GM23338 (cell line): Measurements from ENCODE around the gene SLC22A5. TPM values are rescaled to one million over a fixed set of nuclear protein-coding genes. Genes with fewer than 3 reads are reported as not detected.

Source experiments
- ATAC-seq: fragments of 200-7000 bp; cut with Tn5 transposase; 3 replicates; pipeline ENCODE4 v1.9.1; 2020
- DNase-seq: peaks from one replicate; pipeline ENCODE4 v3.0.0-alpha.2; 2015; ENCODE audit warnings: low spot score
- H2AFZ ChIP-seq: fragments of 200-600 bp; sonication (generic); 2 replicates; pipeline ENCODE4 v1.8.0; 2016; ENCODE audit warnings: antibody characterized with exemption, mild to moderate bottlenecking, moderate library complexity
- H3F3A ChIP-seq: fragments of 200-600 bp; sonication (generic); replicated peaks from 2 replicates; pipeline ENCODE4 v1.8.0; 2017; ENCODE audit warnings: antibody characterized with exemption, mixed run types, low read depth
- H3K27ac ChIP-seq: fragments of 200-600 bp; sonication (generic); 2 replicates; pipeline ENCODE4 v1.6.1; 2016; ENCODE audit warnings: low read depth
- H3K27me3 ChIP-seq: fragments of 200-600 bp; sonication (generic); 2 replicates; pipeline ENCODE4 v1.8.0; 2016; ENCODE audit warnings: mild to moderate bottlenecking, mixed run types, moderate library complexity; ENCODE audit not compliant: insufficient read depth
- H3K36me3 ChIP-seq: fragments of 200-600 bp; sonication (generic); 2 replicates; pipeline ENCODE4 v1.8.0; 2016; ENCODE audit warnings: mild to moderate bottlenecking; ENCODE audit not compliant: insufficient read depth
- H3K4me1 ChIP-seq: fragments of 200-600 bp; sonication (generic); 2 replicates; pipeline ENCODE4 v1.8.0; 2016; ENCODE audit warnings: mild to moderate bottlenecking, moderate library complexity; ENCODE audit not compliant: insufficient read depth
- H3K4me2 ChIP-seq: fragments of 200-600 bp; sonication (generic); 2 replicates; pipeline ENCODE4 v1.7.1; 2017; ENCODE audit warnings: mixed run types
- H3K4me3 ChIP-seq: fragments of 200-600 bp; sonication (generic); 2 replicates; pipeline ENCODE4 v1.6.1; 2016; ENCODE audit warnings: mixed run types
- H3K79me2 ChIP-seq: fragments of 200-600 bp; sonication (generic); replicated peaks from 2 replicates; pipeline ENCODE4 v1.8.0; 2017; ENCODE audit warnings: mild to moderate bottlenecking; ENCODE audit not compliant: insufficient read depth
- H3K9me2 ChIP-seq: fragments of 200-600 bp; sonication (generic); 2 replicates; pipeline ENCODE4 v1.8.0; 2017; ENCODE audit not compliant: insufficient read depth
- H4K20me1 ChIP-seq: fragments of 200-600 bp; sonication (generic); replicated peaks from 2 replicates; pipeline ENCODE4 v1.8.0; 2017; ENCODE audit warnings: mild to moderate bottlenecking; ENCODE audit not compliant: insufficient read depth
- H3K27ac Mint-ChIP-seq: 2 replicates; pipeline ENCODE4 v1.8.0; 2020; ENCODE audit warnings: inconsistent platforms, mild to moderate bottlenecking, moderate library complexity, mixed read lengths
- H3K27me3 Mint-ChIP-seq: 3 replicates; pipeline ENCODE4 v1.8.0; 2022; ENCODE audit warnings: low read depth, mild to moderate bottlenecking, moderate library complexity, mixed read lengths, inconsistent platforms; ENCODE audit not compliant: insufficient read depth, poor library complexity
- H3K36me3 Mint-ChIP-seq: 3 replicates; pipeline ENCODE4 v1.8.0; 2021; ENCODE audit warnings: low read depth, mild to moderate bottlenecking, inconsistent platforms, moderate library complexity, mixed read lengths
- H3K4me1 Mint-ChIP-seq: 3 replicates; pipeline ENCODE4 v1.8.0; 2020; ENCODE audit warnings: mild to moderate bottlenecking, inconsistent platforms, mixed read lengths
- H3K4me3 Mint-ChIP-seq: 3 replicates; pipeline ENCODE4 v1.8.0; 2021; ENCODE audit warnings: moderate library complexity, mild to moderate bottlenecking, inconsistent platforms, mixed read lengths
- H3K9me3 Mint-ChIP-seq: 3 replicates; pipeline ENCODE4 v1.8.0; 2020; ENCODE audit warnings: moderate library complexity, mild to moderate bottlenecking, inconsistent platforms, mixed read lengths
- CREB1 ChIP-seq: fragments of 250-450 bp; sonication (Bioruptor Pico); IDR thresholded peaks from 2 replicates; pipeline ENCODE4 v1.5.0; 2020; ENCODE audit warnings: low read depth, mild to moderate bottlenecking, moderate library complexity
- CTCF ChIP-seq, 2 experiments: fragments of 200-600 bp in 1 of 2; sonication (generic) in 1 of 2; conservative IDR thresholded peaks; 2 replicates each; pipeline versions ENCODE4 v1.5.1 to v1.6.1; 2016 to 2017; ENCODE audit warnings: antibody characterized with exemption in 2 of 2, low read depth in 2 of 2, mild to moderate bottlenecking in 2 of 2, moderate library complexity in 1 of 2
- EZH2phosphoT487 ChIP-seq: fragments of 200-600 bp; sonication (generic); IDR thresholded peaks from one replicate; pipeline ENCODE4 v1.8.1; 2018; ENCODE audit warnings: antibody characterized with exemption; ENCODE audit not compliant: unreplicated experiment
- NANOG ChIP-seq: IDR thresholded peaks from 2 replicates; pipeline ENCODE4 v1.6.1; 2016; ENCODE audit warnings: antibody characterized with exemption, borderline replicate concordance
- POLR2AphosphoS5 ChIP-seq: IDR thresholded peaks from 2 replicates; pipeline ENCODE4 v1.6.1; 2016; ENCODE audit warnings: antibody characterized with exemption, low read depth
- ZNF331 ChIP-seq: fragments of 250-450 bp; sonication (Bioruptor Pico); IDR thresholded peaks from 2 replicates; pipeline ENCODE4 v1.5.0; 2020; ENCODE audit warnings: low read depth, mild to moderate bottlenecking, moderate library complexity
- polyA plus RNA-seq: library from polyadenylated mRNA; unstranded; fragments of >200 nt; fragmentation: Nextera tagmentation; extraction: Ambion mirVana; gene quantifications from 2 replicates; pipeline ENCODE4 v1.2.1, GENCODE V29; 2016
- total RNA-seq: library from RNA; depleted of rRNA; stranded (reverse); fragments of >200 nt; shearing (Covaris generic); gene quantifications from 2 replicates; pipeline ENCODE4 v1.2.3, GENCODE V29; 2014
- TF ChIP-seq, protein P1 (sequence below): fragments of 250-450 bp; sonication (Bioruptor Pico); IDR thresholded peaks from 2 replicates; pipeline ENCODE4 v1.5.0; 2020; ENCODE audit warnings: mild to moderate bottlenecking, moderate library complexity

SLC22A5 gene
- total and polyA plus RNA-seq, 2 experiments from 2014 or later = 1.9 to 2.4 TPM

DNA sequence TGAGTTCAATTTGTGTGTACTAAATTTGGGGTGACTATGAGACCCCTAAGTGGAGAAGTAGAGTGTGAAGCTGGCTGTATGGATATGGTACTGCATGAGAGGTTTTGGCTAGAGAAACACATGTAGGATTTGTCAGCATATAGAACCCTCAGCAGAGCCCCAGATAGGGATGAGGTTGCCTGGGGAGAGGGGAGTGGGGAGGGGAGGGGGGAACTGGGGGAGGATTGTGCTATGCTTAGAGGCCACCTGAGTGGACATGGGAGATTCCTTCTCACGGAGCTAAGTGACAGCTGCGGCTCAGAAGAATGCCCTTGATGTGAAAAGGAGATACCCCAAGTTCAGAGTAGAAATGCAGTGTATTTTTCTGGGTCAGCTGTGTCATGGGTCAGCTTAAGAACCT is 11.2 kb downstream of the SLC22A5 start (continued):
- TF ChIP-seq, protein P1, sequence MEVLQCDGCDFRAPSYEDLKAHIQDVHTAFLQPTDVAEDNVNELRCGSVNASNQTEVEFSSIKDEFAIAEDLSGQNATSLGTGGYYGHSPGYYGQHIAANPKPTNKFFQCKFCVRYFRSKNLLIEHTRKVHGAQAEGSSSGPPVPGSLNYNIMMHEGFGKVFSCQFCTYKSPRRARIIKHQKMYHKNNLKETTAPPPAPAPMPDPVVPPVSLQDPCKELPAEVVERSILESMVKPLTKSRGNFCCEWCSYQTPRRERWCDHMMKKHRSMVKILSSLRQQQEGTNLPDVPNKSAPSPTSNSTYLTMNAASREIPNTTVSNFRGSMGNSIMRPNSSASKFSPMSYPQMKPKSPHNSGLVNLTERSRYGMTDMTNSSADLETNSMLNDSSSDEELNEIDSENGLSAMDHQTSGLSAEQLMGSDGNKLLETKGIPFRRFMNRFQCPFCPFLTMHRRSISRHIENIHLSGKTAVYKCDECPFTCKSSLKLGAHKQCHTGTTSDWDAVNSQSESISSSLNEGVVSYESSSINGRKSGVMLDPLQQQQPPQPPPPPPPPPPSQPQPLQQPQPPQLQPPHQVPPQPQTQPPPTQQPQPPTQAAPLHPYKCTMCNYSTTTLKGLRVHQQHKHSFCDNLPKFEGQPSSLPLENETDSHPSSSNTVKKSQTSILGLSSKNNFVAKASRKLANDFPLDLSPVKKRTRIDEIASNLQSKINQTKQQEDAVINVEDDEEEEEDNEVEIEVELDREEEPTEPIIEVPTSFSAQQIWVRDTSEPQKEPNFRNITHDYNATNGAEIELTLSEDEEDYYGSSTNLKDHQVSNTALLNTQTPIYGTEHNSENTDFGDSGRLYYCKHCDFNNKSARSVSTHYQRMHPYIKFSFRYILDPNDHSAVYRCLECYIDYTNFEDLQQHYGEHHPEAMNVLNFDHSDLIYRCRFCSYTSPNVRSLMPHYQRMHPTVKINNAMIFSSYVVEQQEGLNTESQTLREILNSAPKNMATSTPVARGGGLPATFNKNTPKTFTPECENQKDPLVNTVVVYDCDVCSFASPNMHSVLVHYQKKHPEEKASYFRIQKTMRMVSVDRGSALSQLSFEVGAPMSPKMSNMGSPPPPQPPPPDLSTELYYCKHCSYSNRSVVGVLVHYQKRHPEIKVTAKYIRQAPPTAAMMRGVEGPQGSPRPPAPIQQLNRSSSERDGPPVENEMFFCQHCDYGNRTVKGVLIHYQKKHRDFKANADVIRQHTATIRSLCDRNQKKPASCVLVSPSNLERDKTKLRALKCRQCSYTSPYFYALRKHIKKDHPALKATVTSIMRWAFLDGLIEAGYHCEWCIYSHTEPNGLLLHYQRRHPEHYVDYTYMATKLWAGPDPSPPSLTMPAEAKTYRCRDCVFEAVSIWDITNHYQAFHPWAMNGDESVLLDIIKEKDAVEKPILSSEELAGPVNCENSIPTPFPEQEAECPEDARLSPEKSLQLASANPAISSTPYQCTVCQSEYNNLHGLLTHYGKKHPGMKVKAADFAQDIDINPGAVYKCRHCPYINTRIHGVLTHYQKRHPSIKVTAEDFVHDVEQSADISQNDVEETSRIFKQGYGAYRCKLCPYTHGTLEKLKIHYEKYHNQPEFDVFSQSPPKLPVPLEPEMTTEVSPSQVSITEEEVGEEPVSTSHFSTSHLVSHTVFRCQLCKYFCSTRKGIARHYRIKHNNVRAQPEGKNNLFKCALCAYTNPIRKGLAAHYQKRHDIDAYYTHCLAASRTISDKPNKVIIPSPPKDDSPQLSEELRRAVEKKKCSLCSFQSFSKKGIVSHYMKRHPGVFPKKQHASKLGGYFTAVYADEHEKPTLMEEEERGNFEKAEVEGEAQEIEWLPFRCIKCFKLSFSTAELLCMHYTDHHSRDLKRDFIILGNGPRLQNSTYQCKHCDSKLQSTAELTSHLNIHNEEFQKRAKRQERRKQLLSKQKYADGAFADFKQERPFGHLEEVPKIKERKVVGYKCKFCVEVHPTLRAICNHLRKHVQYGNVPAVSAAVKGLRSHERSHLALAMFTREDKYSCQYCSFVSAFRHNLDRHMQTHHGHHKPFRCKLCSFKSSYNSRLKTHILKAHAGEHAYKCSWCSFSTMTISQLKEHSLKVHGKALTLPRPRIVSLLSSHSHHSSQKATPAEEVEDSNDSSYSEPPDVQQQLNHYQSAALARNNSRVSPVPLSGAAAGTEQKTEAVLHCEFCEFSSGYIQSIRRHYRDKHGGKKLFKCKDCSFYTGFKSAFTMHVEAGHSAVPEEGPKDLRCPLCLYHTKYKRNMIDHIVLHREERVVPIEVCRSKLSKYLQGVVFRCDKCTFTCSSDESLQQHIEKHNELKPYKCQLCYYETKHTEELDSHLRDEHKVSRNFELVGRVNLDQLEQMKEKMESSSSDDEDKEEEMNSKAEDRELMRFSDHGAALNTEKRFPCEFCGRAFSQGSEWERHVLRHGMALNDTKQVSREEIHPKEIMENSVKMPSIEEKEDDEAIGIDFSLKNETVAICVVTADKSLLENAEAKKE (CRISPR knock-in tag) = no peak

- Mint-ChIP-seq H3K4me1 (no peaks in the 10 kb centered on the region; the same call in 2 of the 3 replicates), H3K4me3 (no peak overlapping the region), H3K27ac (no peak overlapping the region), H3K27me3 (no peaks in the 10 kb centered on the region), H3K9me3 (no peaks in the 10 kb centered on the region), H3K36me3 (no peaks in the 10 kb centered on the region)
- Histone ChIP-seq H3K79me2 (no peaks in the 10 kb centered on the region), H2AFZ (no peak overlapping the region), H3K27me3 (no peaks in the 10 kb centered on the region), H4K20me1 (no peaks in the 10 kb centered on the region), H3K4me1 (no peaks in the 10 kb centered on the region), H3K27ac (no peak overlapping the region), H3F3A (no peaks in the 10 kb centered on the region), H3K36me3 (no peaks in the 10 kb centered on the region), H3K4me3 (no peak overlapping the region), H3K4me2 (no peak overlapping the region), H3K9me2 (no peaks in the 10 kb centered on the region)
- no peak for DNase-seq
- ATAC-seq = no peak
- TF ChIP-seq NANOG (no peak), EZH2phosphoT487 (no peak), CREB1 (CRISPR knock-in tag) (no peak), POLR2AphosphoS5 (no peak), CTCF (conservative IDR thresholded peaks at IDR 0.05; ENCODE audit: low read depth in 2 of 2) (no peak), ZNF331 (CRISPR knock-in tag) (no peak)
- TF ChIP-seq, protein P1 (CRISPR knock-in tag) = no peak
Measured at GRCh38 chr5:132381614-132382013, 12.1 kb downstream of the SLC22A5 start.
